G401 (cell line): ENCODE data around the gene MMEL1. TPM values are rescaled to one million over a fixed set of nuclear protein-coding genes. Genes with fewer than 3 reads are reported as not detected.
"Not testable (repeated sequence)": the region's sequence is repeated elsewhere in the genome, so short reads cannot be mapped to it uniquely, and the experiment has no call there.

Experiments
- DNase-seq: peaks from one replicate; pipeline ENCODE4 v3.0.0-alpha.2; 2015; ENCODE audit warnings: low spot score
- in situ Hi-C: cut with HindIII; loops from 2 replicates; pipeline ENCODE4 v1.10.0; 2016; ENCODE audit warnings: low sequenced_read_pairs, mixed read lengths
- total RNA-seq: library from RNA; depleted of rRNA; stranded (reverse); fragments of >200 nt; shearing (Covaris generic); gene quantifications from 2 replicates; pipeline ENCODE4 v1.2.3, GENCODE V29; 2014; rRNA removed

Gene MMEL1, protein sequence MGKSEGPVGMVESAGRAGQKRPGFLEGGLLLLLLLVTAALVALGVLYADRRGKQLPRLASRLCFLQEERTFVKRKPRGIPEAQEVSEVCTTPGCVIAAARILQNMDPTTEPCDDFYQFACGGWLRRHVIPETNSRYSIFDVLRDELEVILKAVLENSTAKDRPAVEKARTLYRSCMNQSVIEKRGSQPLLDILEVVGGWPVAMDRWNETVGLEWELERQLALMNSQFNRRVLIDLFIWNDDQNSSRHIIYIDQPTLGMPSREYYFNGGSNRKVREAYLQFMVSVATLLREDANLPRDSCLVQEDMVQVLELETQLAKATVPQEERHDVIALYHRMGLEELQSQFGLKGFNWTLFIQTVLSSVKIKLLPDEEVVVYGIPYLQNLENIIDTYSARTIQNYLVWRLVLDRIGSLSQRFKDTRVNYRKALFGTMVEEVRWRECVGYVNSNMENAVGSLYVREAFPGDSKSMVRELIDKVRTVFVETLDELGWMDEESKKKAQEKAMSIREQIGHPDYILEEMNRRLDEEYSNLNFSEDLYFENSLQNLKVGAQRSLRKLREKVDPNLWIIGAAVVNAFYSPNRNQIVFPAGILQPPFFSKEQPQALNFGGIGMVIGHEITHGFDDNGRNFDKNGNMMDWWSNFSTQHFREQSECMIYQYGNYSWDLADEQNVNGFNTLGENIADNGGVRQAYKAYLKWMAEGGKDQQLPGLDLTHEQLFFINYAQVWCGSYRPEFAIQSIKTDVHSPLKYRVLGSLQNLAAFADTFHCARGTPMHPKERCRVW
- 0.47 TPM in 1 of 2 replicates, not detected in the other for total RNA-seq

DNA sequence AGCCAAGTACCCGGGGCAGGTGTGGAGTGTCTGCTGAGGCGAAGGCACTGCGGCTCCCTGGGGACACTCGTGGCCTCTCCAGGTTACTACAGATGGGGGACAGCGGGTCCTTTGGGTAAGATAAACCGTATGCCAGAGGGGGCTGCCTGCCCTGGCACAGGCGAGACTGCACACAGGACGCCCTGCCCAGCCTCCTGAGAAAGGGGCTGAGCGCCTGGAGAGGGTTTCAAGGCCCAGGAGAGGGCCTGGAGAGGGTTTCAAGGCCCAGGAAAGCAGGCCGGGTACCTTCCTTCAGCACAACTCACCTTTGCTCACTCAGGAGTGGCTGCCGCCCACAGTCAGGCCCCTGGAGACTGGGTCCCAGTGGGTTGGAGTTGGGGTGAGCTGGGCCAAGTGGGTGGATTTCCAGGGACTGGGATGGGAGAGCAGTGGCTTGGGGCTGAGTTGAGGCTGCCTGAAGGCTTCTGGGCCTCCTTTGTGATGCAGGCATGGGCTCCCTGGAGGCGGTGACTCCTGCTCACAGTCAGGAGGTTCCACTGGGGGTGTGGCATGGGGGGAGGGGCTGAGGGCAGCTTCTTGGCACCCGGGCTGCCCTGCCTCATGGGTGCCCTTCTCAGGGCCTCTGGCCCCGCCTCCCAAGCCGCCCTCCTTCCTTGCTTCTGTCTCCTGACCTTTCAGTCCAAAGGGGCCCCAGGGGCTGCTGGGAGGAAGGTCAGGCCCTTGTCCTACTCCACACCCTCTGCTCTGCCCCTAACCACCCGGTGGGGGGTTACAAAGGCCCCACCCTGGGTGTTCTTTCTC, at the start of gene MMEL1:
Gene MMEL1 (minus strand): TSS at position 456 of the 801 bp plus-strand sequence. CDS start 3,532 bp downstream, outside the sequence.
- no peak for DNase-seq
- in situ Hi-C loops = no loop called here

DNA sequence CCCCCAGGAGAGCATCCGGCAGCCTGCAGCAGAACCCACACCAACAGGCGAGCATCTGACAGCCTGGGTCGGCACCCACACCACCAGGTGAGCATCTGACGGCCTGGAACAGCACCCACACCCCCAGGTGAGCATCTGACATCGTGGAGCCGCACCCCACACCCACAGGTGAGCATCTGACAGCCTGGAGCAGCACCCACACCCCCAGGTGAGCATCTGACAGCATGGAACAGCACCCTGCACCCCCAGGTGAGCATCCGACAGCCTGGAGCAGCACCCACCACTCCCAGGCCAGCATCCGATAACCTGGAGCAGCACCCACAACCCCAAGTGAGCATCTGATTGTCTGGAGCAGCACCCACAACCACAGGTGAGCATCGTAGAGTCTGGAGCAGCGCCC, 43.9 kb upstream of the MMEL1 start:
- DNase-seq, in situ Hi-C loops: not testable (repeated sequence)

DNA sequence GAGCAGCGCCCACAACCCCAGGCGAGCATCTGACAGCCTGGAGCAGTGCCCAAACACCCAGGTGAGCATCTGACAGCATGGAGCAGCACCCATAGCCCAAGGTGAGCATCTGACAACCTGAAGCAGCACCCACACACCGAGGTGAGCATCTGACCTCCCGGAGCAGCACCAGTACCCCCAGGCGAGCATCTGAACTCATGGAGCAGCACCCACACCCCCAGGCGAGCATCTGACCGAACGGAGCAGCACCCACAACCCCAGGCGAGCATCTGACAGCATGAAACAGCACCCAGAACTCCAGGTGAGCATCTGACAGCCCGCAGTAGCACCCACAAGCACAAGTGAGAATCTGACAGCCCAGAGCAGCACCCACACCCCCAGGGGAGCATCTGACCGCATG, 38.8 kb upstream of the MMEL1 start:
- DNase-seq, in situ Hi-C loops: not testable (repeated sequence)

DNA sequence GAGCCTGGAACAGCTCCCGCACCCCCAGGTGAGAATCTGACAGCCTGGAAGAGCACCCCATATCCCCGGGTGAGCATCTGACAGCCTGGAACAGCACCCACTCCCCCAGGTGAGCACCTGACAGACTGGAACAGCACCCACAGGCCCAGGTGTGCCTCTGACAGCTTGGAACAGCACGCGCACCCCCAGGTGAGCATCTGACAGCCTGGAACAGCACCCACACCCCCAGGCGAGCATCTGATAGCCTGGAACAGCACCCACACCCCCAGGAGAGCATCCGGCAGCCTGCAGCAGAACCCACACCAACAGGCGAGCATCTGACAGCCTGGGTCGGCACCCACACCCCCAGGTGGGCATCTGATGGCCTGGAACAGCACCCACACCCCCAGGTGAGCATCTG, 27.0 kb upstream of the MMEL1 start:
- not testable (repeated sequence) for DNase-seq

DNA sequence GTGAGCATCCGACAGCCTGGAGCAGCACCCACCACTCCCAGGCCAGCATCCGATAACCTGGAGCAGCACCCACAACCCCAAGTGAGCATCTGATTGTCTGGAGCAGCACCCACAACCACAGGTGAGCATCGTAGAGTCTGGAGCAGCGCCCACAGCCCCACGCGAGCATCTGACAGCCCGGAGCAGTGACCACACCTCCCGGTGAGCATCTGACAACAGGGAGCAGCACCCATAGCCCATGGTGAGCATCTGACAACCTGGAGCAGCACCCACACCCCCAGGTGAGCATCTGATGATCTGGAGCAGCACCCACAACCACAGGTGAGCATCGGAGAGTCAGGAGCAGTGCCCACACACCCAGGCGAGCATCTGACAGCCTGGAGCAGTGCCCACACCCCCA, 25.1 kb upstream of the MMEL1 start:
- DNase-seq, in situ Hi-C loops: not testable (repeated sequence)

More for the DNA sequence above, 27.0 kb upstream of the MMEL1 start:
- in situ Hi-C loops = not testable (repeated sequence)

DNA sequence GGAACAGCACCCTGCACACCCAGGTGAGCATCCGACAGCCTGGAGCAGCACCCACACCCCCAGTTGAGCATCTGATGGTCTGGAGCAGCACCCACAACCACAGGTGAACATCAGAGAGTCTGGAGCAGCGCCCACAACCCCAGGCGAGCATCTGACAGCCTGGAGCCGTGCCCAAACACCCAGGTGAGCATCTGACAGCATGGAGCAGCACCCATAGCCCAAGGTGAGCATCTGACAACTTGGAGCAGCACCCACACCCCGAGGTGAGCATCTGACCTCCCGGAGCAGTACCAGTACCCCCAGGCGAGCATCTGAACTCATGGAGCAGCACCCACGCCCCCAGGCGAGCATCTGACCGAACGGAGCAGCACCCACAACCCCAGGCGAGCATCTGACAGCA, 24.3 kb upstream of the MMEL1 start:
- DNase-seq, in situ Hi-C loops: not testable (repeated sequence)

DNA sequence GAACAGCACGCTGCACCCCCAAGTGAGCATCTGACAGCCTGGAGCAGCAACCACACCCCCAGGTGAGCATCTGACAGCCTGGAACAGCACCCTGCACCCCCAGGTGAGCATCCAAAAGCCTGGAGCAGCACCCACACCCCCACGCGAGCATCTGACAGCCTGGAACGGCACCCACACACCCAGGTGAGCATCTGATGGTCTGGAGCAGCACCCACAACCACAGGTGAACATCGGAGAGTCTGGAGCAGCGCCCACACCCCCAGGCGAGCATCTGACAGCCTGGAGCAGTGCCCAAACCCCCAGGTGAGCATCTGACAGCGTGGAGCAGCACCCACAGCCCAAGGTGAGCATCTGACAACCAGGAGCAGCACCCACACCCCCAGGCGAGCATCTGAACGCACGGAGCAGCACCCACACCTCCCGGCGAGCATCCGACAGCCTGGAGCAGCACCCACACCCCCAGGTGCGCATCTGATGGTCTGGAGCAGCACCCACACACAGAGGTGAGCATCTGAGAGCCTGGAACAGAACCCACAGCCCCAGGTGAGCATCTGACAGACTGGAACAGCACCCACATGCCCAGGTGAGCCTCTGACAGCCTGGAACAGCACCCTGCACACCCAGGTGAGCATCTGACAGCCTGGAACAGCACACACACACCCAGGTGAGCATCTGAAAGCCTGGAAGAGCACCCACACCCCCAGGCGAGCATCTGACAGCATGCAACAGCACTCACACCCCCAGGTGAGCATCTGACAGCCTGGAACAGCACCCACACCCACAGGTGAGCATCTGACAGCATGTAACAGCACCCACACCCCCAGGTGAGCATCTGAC, 23.0 kb upstream of the MMEL1 start:
- in situ Hi-C loops = not testable (repeated sequence)

DNA sequence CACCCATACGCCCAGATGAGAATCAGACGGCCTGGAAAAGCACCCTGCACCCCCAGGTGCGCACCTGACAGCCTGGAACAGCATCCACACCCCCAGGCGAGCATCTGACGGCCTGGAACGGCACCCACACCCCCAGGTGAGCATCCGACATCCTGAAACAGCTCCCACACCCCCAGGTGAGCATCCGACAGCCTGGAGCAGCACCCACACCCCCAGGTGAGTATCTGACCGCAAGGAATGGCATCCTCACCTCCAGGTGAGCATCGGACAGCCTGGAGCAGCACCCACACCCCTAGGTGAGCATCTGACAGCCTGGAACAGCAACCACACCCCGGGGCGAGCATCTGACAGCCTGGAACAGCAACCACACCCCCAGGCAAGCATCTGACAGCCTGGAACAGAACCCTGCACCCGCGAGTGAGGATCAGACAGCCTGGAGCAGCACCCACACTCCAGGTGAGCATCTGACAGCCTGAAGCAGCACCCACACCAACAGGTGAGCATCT, 21.7 kb upstream of the MMEL1 start:
- DNase-seq, in situ Hi-C loops: not testable (repeated sequence)

More for the DNA sequence above, 23.0 kb upstream of the MMEL1 start:
- DNase-seq = not testable (repeated sequence)

DNA sequence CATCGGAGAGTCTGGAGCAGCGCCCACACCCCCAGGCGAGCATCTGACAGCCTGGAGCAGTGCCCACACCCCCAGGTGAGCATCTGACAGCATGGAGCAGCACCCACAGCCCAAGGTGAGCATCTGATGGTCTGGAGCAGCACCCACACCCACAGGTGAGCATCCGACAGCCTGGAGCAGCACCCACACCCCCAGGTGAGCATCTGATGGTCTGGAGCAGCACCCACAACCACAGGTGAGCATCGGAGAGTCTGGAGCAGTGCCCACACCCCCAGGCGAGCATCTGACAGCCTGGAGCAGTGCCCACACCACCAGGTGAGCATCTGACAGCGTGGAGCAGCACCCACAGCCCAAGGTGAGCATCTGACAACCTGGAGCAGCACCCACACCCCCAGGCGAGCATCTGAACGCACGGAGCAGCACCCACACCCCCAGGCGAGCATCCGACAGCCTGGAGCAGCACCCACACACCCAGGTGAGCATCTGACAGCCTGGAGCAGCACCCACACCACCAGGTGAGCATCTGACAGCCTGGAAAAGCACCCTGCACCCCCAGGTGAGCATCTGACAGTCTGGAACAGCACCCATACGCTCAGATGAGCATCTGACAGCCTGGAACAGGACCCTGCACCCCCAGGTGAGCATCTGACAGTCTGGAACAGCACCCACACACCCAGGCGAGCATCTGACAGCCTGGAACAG, 21.1 kb upstream of the MMEL1 start:
- DNase-seq, in situ Hi-C loops: not testable (repeated sequence)

DNA sequence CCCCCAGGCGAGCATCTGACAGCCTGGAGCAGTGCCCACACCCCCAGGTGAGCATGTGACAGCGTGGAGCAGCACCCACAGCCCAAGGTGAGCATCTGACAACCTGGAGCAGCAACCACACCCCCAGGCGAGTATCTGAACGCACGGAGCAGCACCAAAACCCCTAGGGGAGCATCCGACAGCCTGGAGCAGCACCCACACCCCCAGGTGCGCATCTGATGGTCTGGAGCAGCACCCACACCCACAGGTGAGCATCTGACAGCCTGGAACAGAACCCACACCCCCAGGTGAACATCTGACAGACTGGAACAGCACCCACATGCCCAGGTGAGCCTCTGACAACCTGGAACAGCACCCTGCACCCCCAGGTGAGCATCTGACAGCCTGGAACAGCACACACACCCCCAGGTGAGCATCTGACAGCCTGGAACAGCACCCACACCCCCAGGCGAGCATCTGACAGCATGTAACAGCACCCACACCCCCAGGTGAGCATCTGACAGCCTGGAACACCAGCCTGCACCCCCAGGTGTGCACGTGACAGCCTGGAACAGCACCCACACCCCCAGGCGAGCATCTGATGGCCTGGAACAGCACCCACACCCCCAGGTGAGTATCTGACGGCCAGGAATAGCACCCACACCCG, 20.2 kb upstream of the MMEL1 start:
- in situ Hi-C loops, DNase-seq: not testable (repeated sequence)

DNA sequence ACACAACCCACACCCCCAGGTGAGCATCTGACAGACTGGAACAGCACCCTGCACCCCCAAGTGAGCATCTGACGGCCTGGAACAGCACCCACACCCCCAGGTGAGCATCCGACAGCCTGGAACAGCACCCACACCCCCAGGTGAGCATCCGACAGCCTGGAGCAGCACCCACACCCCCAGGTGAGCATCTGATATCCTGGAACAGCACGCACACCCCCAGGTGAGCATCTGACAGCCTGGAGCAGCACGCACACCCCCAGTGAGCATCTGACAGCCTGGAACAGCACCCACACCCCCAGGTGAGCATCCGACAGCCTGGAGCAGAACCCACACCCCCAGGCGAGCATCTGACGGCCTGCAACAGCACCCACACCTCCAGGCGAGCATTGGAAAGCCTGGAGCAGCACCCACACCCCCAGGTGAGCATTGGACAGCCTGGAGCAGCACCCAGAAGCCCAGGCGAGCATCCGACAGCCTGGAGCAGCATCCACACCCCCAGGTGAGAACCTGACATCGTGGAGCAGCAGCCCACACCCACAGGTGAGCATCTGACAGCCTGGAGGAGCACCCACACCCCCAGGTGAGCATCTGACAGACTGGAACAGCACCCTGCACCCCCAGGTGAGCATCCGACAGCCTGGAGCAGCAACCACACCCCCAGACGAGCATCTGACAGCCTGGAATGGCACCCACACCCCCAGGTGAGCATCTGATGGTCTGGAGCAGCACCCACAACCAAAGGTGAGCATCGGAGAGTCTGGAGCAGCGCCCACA, 19.5 kb upstream of the MMEL1 start:
- DNase-seq, in situ Hi-C loops: not testable (repeated sequence)

DNA sequence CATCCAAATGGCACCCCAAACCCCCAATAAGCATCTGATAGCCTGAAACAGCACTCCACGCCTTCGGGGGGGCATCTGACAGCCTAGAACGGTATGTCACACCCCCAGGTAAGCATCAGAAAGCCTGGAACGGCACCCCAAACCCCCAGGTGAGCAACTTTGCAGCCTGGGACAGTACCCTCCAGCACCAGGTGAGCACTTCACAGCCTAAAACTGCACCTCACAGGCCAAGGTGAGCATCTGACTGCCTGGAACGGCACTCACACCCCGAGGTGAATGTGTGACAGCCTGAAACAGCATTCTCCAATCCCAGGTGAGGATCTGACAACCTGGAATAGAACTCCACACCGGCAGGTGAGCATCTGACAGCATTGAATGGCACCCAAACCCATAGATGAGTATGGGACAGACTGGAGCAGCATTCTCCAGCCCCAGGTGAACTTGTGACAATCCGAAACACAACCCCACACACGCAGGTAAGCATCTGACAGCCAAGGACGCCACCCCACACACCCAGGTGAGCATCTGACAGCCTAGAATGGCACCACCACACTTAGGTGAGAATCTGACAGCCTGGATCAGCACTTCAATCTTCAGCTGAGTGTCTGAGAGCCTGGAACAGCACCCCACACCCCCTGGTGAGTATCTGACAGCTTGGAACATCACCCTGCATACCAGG, 18.3 kb upstream of the MMEL1 start:
- DNase-seq = no peak
- in situ Hi-C loops = no loop called here

DNA sequence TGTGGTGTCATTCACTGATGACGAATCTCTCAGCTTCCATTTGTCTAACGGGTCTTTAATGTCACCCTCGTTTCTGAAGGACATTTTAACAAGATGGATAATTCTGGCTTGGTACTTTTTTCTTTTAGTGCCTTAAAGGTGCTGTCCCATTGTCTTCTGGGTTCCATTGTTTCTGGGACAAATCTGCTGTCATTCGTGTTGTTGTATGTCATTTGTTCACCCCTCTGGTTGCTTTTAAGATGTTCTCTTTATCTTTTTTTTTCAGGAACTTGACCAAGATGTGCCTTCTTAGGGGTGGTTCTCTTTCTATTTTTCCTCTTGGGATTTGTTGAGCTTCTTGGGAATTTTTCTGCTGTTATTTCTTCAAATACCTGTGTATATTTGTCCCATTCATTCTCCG, 14.0 kb upstream of the MMEL1 start:
- in situ Hi-C loops = no loop called here
- DNase-seq = no peak

DNA sequence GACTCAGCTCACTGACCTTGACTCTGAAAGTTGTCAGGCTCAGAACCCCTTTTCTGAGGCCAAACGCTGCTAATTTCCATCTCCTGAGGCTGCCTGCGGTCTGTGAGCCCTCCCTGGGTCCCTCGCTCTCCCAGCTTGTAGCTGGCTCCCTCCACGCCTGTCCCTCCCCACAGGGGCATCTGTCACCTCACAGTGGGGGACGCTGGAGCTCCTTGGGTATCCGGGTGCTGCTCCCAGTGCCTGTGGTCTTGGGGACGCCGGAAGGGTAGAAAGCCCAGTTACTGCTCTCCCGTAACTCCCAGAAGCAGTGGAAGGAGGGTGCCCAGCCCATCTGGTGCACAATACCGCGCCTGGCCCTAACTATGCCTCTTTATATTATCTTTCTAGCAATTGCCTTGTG, 13.0 kb upstream of the MMEL1 start:
- DNase-seq = no peak
- in situ Hi-C loops = no loop called here

DNA sequence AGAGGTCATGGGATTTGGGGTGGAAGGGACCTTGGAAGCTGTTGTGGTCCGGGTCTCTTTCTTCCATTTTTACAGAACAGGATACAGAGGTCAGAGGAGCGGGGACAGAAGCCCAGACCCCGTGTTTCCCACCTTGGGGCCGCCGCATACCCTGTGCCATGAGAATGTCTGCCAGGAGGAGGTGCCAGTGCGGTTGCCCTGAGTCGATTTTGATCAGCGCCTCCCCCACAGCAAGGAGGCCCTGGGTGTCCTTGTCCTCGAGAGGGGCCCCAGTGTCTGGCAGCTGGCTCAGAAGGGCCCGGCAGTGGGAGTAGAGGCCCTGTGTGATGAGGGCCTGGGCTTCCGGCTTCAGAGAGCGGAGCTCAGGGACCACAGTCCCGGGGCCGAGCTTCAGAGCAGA, 12.3 kb upstream of the MMEL1 start:
- no peak for DNase-seq
- in situ Hi-C loops = no loop called here

DNA sequence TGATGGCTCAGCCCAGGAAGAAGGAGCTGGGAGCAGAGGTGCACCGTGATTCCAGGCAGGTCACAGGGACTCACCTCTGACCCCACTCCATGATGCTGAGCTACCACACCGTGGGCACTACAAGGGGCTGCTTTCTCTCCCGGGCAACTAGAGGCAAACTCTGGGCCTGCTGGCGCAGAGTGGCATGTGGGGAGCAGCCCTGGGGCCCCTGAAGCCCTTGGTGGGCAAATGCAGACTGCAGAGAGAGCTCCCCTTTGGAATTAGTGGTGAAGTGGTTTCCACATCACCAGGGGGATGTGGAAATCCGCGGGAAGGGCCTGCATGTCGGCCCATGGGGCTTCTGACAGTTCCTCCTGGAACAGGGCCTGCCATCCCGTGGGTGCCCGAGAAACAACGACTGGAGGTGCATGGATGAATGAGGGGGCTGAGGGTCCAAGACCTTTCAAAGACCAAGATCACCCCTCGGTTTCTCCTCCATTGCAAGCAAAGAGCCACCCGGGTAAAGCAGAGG, 11.8 kb upstream of the MMEL1 start:
- DNase-seq = no peak
- in situ Hi-C loops = no loop called here
